ENCODE measurements around the gene ARHGAP21.

Gene ARHGAP21

GRCh38 chr10:24617771-24618396 is 105.8 kb downstream of the ARHGAP21 start:
- TF ChIP-seq CTCF (IDR thresholded peaks at IDR 0.05; ENCODE audit: insufficient read depth, low read depth, low read length, missing control alignments), result peak; percentile 94
- DNase-seq (ENCODE audit: low read depth), result peak; percentile 67
- H3K4me3 ChIP-seq (ENCODE audit: low read length), result no peak overlapping the region

- DNase-seq (ENCODE audit: low read depth), result peak; percentile 50
- TF ChIP-seq CTCF (IDR thresholded peaks at IDR 0.05; ENCODE audit: insufficient read depth, low read depth, low read length, missing control alignments), result no peak
- no peak overlapping the region for H3K4me3 ChIP-seq (ENCODE audit: low read length)
Measured at GRCh38 chr10:24616536-24616935, 107.2 kb downstream of the ARHGAP21 start.

DNA sequence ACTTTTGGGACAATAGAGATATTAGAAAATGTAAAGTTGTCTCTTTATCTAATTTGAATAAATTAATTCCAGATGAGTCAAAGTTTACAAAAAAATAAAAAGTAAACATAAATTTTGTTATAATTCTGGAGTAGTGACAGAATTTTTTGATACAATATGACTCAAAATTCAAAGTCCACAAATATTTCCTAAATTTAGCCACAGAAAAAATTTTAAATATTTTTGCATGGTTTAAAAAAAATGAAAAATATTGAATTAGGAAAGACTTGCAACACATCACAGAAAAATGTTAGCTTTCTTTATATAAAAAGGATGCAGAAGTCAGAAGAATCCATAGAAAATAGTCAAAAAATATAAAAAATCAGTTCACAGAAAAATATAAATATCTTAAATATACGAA is 117.7 kb downstream of the ARHGAP21 start:
- DNase-seq (ENCODE audit: low read depth), result no peak
- no peak overlapping the region for H3K4me3 ChIP-seq (ENCODE audit: low read length)
- no peak for TF ChIP-seq CTCF (IDR thresholded peaks at IDR 0.05; ENCODE audit: insufficient read depth, low read depth, low read length, missing control alignments)

DNA sequence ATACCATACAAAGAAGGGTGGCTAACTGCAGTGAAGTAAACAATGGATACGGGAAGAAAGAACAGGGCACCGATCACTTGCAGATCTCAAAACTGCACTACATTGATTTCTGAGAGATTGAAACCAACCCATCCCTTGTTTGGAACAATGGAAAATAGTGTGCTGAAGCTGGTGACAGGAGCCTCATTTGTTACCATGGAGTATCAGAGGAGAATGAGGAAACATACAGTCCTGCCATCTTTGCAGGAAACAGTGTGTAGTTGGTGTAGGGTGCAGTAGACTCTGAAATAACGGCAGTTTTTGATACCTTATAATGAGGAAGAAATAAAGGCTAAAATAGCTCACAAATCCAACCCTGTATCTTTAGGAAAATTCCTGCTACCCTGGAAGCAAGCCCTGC is 118.5 kb downstream of the ARHGAP21 start:
- no peak for TF ChIP-seq CTCF (IDR thresholded peaks at IDR 0.05; ENCODE audit: insufficient read depth, low read depth, low read length, missing control alignments)
- DNase-seq (ENCODE audit: low read depth), result no peak
- no peak overlapping the region for H3K4me3 ChIP-seq (ENCODE audit: low read length)

- TF ChIP-seq CTCF (IDR thresholded peaks at IDR 0.05; ENCODE audit: insufficient read depth, low read depth, low read length, missing control alignments), result no peak
- no peak overlapping the region for H3K4me3 ChIP-seq (ENCODE audit: low read length)
- DNase-seq (ENCODE audit: low read depth), result peak; percentile 66
Measured at GRCh38 chr10:24603333-24603732, 120.4 kb downstream of the ARHGAP21 start.

DNA sequence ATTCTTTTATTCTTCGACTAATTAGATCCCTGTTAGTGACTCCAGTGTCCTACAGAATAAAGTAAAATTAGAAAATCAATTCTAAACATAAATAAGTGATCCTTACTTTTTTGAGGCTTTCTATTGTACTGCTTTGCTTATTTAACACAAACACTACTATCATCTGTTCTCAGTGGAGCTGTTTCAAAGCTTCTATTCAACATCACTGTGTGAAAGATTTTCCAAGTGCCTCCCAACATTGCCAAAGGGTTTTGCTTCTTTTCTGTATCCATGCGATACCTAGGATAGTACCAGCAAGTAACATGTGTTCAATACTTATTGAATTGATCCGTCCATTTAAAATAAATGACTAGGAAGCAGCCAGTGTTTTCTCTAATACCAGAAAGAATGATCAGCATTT is 125.7 kb downstream of the ARHGAP21 start:
- TF ChIP-seq CTCF (IDR thresholded peaks at IDR 0.05; ENCODE audit: insufficient read depth, low read depth, low read length, missing control alignments), result no peak
- H3K4me3 ChIP-seq (ENCODE audit: low read length), result no peak overlapping the region

DNA sequence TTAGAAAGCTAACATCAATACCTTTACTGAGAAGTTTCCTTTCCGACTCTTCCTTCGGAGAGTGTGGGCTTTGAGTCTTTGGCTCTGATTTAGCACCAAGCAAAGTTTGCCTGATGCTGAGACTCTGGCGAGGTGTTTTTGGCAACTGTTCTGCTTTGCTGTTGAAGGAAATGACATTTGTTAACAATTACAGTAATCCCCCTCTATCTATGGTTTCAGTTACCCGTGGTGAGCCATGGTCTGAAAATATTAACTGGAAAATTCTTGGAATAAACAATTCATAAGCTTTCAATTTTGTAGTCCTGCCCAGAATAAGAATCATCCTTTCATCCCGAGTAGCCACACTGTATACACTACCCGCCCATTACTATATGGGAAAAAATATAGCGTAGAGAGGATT is 126.3 kb downstream of the ARHGAP21 start:
- DNase-seq (ENCODE audit: low read depth), result no peak
- no peak for TF ChIP-seq CTCF (IDR thresholded peaks at IDR 0.05; ENCODE audit: insufficient read depth, low read depth, low read length, missing control alignments)
- no peak overlapping the region for H3K4me3 ChIP-seq (ENCODE audit: low read length)

More for the DNA sequence above, 125.7 kb downstream of the ARHGAP21 start:
- no peak for DNase-seq (ENCODE audit: low read depth)
